ENCODE data around the gene YPEL2. TPM values are rescaled to one million over a fixed set of nuclear protein-coding genes. Genes with fewer than 3 reads are reported as not detected.

YPEL2 gene
- total and polyA plus RNA-seq, 4 donors = 7.8 to 47.0 (median 11.4) TPM

DNA sequence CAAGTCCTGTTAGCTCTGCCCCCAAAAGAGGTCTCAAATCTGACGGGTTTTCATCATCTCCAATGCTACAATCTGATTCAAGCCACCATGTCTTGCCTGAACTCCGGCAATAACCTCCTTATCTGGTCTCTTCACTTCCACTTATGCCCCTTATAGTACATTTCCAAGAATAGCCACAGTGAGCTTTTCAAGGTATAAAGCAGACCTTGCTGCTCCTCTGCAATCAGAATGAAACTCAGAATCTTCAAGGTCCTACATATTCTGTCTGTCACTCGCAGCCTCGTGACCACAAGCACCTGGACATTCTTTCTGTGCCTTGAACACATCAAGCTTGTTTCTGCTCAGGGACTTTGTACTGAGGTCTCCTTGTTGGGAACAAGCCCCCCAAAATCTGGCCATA lies 84.7 kb downstream of the YPEL2 start:
- no peak overlapping the region for H3K27ac ChIP-seq (ENCODE audit: low read depth in 1 of 2, low read length in 1 of 2)
- TF ChIP-seq, protein P1, sequence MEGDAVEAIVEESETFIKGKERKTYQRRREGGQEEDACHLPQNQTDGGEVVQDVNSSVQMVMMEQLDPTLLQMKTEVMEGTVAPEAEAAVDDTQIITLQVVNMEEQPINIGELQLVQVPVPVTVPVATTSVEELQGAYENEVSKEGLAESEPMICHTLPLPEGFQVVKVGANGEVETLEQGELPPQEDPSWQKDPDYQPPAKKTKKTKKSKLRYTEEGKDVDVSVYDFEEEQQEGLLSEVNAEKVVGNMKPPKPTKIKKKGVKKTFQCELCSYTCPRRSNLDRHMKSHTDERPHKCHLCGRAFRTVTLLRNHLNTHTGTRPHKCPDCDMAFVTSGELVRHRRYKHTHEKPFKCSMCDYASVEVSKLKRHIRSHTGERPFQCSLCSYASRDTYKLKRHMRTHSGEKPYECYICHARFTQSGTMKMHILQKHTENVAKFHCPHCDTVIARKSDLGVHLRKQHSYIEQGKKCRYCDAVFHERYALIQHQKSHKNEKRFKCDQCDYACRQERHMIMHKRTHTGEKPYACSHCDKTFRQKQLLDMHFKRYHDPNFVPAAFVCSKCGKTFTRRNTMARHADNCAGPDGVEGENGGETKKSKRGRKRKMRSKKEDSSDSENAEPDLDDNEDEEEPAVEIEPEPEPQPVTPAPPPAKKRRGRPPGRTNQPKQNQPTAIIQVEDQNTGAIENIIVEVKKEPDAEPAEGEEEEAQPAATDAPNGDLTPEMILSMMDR (IDR thresholded peaks at IDR 0.05; ENCODE audit: control extremely low read depth, extremely low read depth) = no peak
- H3K36me3 ChIP-seq (ENCODE audit: control insufficient read depth in 4 of 4, insufficient read depth in 4 of 4, low read length in 4 of 4) = no peaks in the 10 kb centered on the region
- WGBS, 2 donors = 83 to 84% methylated on average over 4 of the region's 4 CpGs
- ATAC-seq (ENCODE audit: insufficient read depth, low FRiP score) = no peak
- no peaks in the 10 kb centered on the region for H3K9me3 ChIP-seq (ENCODE audit: control insufficient read depth in 4 of 4, insufficient read depth in 3 of 4, low read length in 3 of 4)
- H3K27me3 ChIP-seq (ENCODE audit: control insufficient read depth in 3 of 3, insufficient read depth in 3 of 3, low read length in 2 of 3) = no peaks in the 10 kb centered on the region
- H3K4me3 ChIP-seq = no peak overlapping the region
- no peak for DNase-seq
- peaks cover 0 to 5% (median 0%) of the 10 kb centered on the region in 5 donors for H3K4me1 ChIP-seq (ENCODE audit: control insufficient read depth in 5 of 5, insufficient read depth in 5 of 5, low read length in 5 of 5)
- H3K9ac ChIP-seq (ENCODE audit: insufficient read depth in 1 of 2, low read length in 2 of 2) = no peak overlapping the region

DNA sequence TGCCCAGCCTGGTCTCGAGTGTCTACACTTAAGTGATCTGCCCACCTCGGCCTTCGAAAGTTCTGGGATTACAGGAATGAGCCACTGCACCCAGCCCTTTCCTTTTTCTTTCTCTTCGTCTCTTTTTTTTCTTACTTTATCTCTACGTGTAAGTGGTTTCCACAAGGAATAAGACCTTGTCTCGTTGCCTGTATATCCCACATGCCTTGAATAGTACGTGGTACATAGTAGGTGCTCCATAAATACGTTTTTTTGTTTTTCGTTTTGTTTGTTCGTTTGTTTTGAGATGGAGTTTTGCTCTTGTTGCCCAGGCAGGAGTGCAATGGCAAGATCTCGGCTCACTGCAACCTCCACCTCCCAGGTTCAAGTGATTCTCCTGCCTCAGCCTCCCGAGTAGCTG lies 86.0 kb downstream of the YPEL2 start:
- Histone ChIP-seq H3K4me1 (ENCODE audit: control insufficient read depth in 5 of 5, insufficient read depth in 5 of 5, low read length in 5 of 5) (peaks cover 0 to 5% (median 0%) of the 10 kb centered on the region in 5 donors), H3K9ac (ENCODE audit: insufficient read depth in 1 of 2, low read length in 2 of 2) (no peak overlapping the region), H3K4me3 (no peak overlapping the region), H3K36me3 (ENCODE audit: control insufficient read depth in 4 of 4, insufficient read depth in 4 of 4, low read length in 4 of 4) (no peaks in the 10 kb centered on the region), H3K27me3 (ENCODE audit: control insufficient read depth in 3 of 3, insufficient read depth in 3 of 3, low read length in 2 of 3) (no peaks in the 10 kb centered on the region), H3K27ac (ENCODE audit: low read depth in 1 of 2, low read length in 1 of 2) (no peak overlapping the region), H3K9me3 (ENCODE audit: control insufficient read depth in 4 of 4, insufficient read depth in 3 of 4, low read length in 3 of 4) (no peaks in the 10 kb centered on the region)
- TF ChIP-seq, protein P1 (IDR thresholded peaks at IDR 0.05; ENCODE audit: control extremely low read depth, extremely low read depth) = no peak
- ATAC-seq (ENCODE audit: insufficient read depth, low FRiP score) = no peak
- 95 to 96% methylated on average over 12 of the region's 12 CpGs for WGBS, 2 donors
- no peak for DNase-seq

DNA sequence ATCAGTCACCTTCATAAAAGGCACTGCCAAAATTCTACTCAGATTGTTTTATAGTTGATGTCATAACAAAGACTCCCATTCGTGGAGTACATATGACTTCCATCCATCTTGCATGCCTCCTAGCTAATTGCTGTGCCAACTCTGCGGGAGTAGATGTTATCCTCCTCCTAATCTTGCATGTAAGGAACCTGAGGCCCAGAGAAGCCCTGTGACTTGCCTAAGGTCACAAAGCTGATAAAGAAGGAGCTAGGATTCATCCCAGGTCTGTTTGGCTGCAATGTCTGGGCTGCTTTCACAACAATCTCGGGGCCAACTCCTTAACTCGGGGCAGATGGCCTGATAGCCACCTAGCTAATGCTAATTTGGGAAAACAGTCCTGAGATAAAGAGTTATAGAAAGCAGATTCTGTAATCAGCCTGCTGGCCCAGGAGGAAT lies 87.3 kb downstream of the YPEL2 start:
- peaks cover 0 to 6% (median 0%) of the 10 kb centered on the region in 5 donors for H3K4me1 ChIP-seq (ENCODE audit: control insufficient read depth in 5 of 5, insufficient read depth in 5 of 5, low read length in 5 of 5)
- no peak overlapping the region for H3K27ac ChIP-seq (ENCODE audit: low read depth in 1 of 2, low read length in 1 of 2)
- no peaks in the 10 kb centered on the region for H3K9me3 ChIP-seq (ENCODE audit: control insufficient read depth in 4 of 4, insufficient read depth in 3 of 4, low read length in 3 of 4)
- H3K9ac ChIP-seq (ENCODE audit: insufficient read depth in 1 of 2, low read length in 2 of 2) = no peak overlapping the region
- no peak overlapping the region for H3K4me3 ChIP-seq
- no peak for ATAC-seq (ENCODE audit: insufficient read depth, low FRiP score)
- no peak for DNase-seq
- no peaks in the 10 kb centered on the region for H3K27me3 ChIP-seq (ENCODE audit: control insufficient read depth in 3 of 3, insufficient read depth in 3 of 3, low read length in 2 of 3)
- 70 to 76% methylated on average over 4 of the region's 4 CpGs for WGBS, 2 donors
- no peaks in the 10 kb centered on the region for H3K36me3 ChIP-seq (ENCODE audit: control insufficient read depth in 4 of 4, insufficient read depth in 4 of 4, low read length in 4 of 4)
- TF ChIP-seq, protein P1 (IDR thresholded peaks at IDR 0.05; ENCODE audit: control extremely low read depth, extremely low read depth) = no peak

DNA sequence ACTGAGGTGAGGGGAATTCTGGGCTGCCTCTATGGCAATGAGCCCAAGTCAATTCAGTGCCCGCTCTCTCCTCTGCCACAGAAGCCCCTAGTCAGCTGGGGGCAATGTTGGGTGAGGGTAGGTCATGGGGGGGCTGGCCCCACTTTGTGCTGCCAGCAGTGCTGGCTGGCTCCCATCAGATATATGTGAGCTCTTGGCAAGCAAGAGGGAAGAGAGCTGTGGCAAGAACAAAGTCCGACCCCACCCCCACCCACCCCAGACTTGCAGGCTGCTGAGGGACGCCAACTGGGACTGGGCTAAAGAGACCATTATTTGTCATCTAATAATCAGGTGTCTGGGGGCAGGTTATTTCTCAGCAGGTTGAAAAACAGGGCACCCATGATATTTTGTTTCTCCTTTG lies 89.4 kb downstream of the YPEL2 start:
- TF ChIP-seq, protein P1 (IDR thresholded peaks at IDR 0.05; ENCODE audit: control extremely low read depth, extremely low read depth) = no peak
- no peak for ATAC-seq (ENCODE audit: insufficient read depth, low FRiP score)
- DNase-seq = no peak
- Histone ChIP-seq H3K27me3 (ENCODE audit: control insufficient read depth in 3 of 3, insufficient read depth in 3 of 3, low read length in 2 of 3) (no peaks in the 10 kb centered on the region), H3K9ac (ENCODE audit: insufficient read depth in 1 of 2, low read length in 2 of 2) (no peak overlapping the region), H3K4me1 (ENCODE audit: control insufficient read depth in 5 of 5, insufficient read depth in 5 of 5, low read length in 5 of 5) (peaks cover 0 to 13% (median 9%) of the 10 kb centered on the region in 5 donors), H3K27ac (ENCODE audit: low read depth in 1 of 2, low read length in 1 of 2) (no peak overlapping the region), H3K36me3 (ENCODE audit: control insufficient read depth in 4 of 4, insufficient read depth in 4 of 4, low read length in 4 of 4) (no peaks in the 10 kb centered on the region), H3K9me3 (ENCODE audit: control insufficient read depth in 4 of 4, insufficient read depth in 3 of 4, low read length in 3 of 4) (no peaks in the 10 kb centered on the region), H3K4me3 (no peak overlapping the region)
- WGBS, 2 donors = 79 to 93% methylated on average over 3 of the region's 3 CpGs

Data from lung (tissue), 12 donors.